SH-SY5Y (cell line): Measurements from ENCODE around the gene NNMT.

Source experiments
- GATA2 ChIP-seq: IDR thresholded peaks from 2 replicates; pipeline ENCODE4 v1.6.1; 2011; ENCODE audit warnings: mild to moderate bottlenecking, low read depth, low read length
- GATA3 ChIP-seq: IDR thresholded peaks from 2 replicates; pipeline ENCODE4 v1.6.1; 2011; ENCODE audit warnings: low read depth, mild to moderate bottlenecking, low read length, moderate library complexity

- no peak for TF ChIP-seq GATA3
- no peak for TF ChIP-seq GATA2
Observed at GRCh38 chr11:114301927-114302326, 5.7 kb downstream of the NNMT start.
